Limb (tissue), 2 donors: ENCODE results near the gene RASAL2.

ENCODE experiments used
- DNase-seq, 2 donors: peaks; one replicate each; pipeline ENCODE4 v3.0.0-alpha.2; 2016; ENCODE audit errors: extremely low spot score in 2 of 2

RASAL2 gene

GRCh38 chr1:178093951-178094738, at the start of gene RASAL2:
TSS of gene RASAL2 (plus strand) at chr1:178094104. CDS start at chr1:178094493, 389 bp downstream.
- peak; percentile 47 to 80 for DNase-seq

GRCh38 chr1:178046591-178047270, 47.2 kb upstream of the RASAL2 start:
- DNase-seq = no peak

GRCh38 chr1:178047403-178048093, 46.4 kb upstream of the RASAL2 start:
- DNase-seq = no peak

- no peak for DNase-seq
These were observed 45.5 kb upstream of the RASAL2 start for GRCh38 chr1:178048426-178048825.

- no peak for DNase-seq
These were observed 45.0 kb upstream of the RASAL2 start for GRCh38 chr1:178048883-178049282.

GRCh38 chr1:178050084-178050483, 43.8 kb upstream of the RASAL2 start:
- no peak for DNase-seq

DNA sequence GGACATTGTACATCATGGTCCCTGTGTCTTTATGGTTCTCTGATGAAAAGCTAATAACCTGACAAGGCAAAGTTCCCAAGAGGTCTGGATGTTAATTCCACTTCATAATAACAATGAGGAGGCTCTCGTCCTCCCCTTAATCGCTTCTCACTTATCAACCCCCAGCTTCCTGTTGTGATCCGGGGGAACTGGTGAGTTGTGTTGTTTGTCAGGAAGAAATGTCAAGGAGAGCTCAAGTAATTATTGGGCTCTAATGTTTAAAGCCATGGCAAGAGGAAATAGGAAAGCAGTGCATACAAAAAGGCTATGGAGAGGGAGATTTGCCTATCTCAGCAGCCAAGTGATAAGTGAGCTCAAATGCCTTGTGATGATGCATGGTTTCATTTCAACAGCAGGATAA, 42.8 kb upstream of the RASAL2 start:
- no peak for DNase-seq

DNA sequence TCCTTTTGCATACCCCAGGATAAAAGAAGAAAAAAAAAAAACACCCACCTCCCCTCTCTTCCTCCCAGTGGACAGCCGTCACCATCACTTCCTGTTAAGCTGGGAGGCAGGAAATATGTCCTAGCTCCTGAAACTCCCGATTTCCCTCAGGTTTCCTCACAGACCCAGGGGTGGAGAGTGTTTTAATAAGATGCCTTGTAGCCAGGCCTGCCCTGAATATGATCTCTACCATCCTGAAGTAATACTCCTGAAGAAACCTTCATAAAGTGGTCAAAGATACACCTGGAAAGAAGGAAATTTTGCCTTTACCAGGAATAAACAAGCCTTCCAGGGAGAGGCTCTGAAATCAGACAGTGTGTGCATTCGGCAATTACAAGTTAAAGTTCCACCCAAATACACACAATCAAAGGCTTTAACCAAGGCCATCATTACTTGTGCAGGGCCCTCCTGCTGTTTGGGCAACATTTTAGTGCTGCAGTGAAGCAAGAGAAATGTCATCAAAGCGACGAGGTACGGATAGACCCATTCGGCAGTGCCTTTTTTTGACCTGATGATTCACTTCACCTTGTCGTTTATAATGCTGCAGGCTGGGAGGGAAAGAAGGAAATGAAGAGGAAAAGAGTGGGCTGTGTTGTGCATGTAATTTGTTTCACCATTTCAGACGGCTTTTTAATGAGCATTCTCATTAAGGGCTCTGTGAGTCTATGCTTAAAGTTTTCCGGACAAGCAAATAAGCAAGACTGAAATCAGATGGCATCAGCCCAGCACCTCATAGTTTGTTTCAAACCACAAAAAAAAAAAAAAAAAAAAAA, 41.0 kb upstream of the RASAL2 start:
- DNase-seq = no peak

DNA sequence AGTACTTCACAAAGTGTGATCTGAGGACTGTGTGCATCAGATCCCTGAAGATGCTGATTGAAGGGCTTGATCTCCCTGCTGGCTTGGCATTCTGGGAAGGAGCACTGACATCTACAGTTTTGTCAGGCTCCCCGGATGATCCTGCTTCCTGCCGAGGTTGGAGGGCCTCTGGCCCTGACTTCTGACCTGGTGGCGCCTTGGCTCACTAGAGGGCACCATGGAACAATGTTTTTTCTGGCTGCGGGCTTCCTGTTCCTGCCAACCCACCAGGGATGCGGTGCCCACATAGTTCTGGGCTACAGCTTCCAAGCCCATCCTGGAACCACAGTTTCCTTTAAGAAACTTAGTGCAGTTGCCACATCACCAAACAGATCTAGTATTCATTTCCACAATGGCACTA, 38.8 kb upstream of the RASAL2 start:
- no peak for DNase-seq

DNA sequence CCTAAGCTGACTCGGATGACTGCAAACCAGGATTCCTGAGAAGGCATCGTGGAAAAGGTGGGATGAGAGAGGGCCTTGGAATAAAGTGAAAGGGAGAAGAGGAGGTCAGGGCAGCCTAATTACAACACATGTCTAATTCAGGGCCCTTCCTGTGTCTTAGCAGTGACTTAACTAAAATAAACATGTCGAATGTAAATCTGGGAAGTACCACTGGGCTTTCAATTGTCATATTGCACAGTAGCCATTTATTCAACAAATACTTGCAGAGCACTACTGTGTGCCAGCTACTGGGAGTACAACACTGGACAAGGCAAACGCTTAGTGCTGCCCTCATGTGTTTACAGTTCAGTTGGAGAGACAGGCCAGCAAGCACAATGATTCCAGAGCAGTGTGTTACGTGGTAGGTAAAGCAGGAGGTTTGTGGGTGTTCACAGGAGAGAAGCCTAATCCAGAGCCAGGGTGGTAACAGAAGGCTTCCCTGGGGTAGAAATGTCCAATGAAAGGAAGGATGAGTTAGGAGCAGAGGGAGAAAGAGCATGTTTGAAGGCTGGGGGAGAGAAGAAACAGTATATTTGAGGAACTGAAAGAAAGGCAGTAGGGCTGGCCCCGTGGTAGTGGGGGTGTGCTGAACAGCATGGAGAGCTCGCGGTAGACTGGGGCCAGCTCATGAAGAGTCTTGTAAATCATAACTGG, 38.0 kb upstream of the RASAL2 start:
- DNase-seq = no peak

- DNase-seq = no peak
These were observed 36.7 kb upstream of the RASAL2 start for GRCh38 chr1:178057141-178057765.

DNA sequence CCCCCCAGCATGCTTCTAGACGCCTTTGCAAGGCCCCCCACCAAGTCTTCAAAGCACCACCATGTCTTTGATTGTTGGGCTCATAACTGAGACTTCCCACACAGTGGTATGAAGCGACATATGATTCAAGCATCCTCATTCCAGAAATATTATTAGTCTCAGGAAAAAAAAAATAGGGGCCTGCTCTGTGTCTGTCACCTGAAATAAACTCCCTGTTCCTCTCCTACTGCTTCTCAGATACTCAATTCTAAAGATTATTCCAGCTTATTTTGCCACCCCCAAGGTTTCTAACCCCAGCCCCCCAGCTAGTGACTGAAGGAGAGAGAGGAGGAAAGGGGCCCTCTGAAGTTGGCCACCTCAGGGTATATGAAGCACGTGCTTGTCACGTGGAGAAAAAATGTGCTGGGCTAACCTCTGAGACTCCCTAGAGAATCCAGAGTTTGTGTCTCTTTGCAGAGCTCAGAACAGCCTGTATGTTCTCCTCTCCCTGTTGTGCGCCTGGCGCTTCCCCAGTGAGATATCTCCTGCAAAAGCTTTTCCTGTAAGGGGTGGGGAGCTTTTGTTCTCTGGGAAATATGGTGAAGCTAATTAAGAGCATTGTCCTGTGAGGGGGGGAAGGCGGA, 35.9 kb upstream of the RASAL2 start:
- DNase-seq = no peak

- DNase-seq = no peak
These were observed 32.9 kb upstream of the RASAL2 start for GRCh38 chr1:178060789-178061556.

DNA sequence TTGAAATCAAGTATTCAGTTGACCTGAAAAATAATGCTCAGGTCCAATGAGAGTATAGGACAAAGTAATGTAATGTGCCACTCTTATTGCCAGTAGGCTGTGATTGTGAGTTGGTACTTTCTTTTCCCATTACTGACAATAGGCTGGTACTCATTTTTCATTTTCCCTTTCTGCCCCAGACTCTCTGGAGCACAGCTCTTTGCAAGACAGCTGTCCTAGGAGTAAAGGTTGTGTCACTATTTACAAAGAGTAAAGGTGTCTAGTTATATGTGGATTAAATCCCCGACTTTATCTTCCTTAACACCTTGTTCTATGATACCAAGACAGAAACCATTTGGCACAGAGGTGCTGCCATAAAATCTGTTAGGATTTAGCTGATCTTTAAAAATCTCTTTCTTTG, 32.3 kb upstream of the RASAL2 start:
- no peak for DNase-seq

- DNase-seq = no peak
These were observed 29.6 kb upstream of the RASAL2 start for GRCh38 chr1:178064191-178064821.

DNA sequence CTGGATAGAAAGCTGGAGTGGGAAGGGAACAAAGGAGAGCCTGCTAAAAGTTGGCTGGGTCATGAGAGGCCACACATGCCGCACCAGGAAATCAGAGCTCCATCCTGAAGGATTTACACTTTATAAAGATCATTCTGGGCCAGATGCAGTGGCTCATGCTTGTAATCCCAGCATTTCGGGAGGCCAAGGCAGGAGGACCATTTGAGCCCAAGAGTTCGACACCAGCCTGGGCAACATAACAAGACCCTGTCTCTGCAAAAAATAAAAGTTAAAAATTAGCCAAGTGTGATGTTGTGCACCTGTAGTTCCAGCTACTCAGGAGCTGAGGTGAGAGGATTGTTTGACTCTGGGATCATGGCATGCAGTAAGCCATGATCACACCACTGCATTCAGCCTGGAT, 28.7 kb upstream of the RASAL2 start:
- DNase-seq = no peak

GRCh38 chr1:178066296-178066907, 27.5 kb upstream of the RASAL2 start:
- DNase-seq = no peak

GRCh38 chr1:178066908-178067614, 26.8 kb upstream of the RASAL2 start:
- no peak for DNase-seq
